HEK293 (cell line): ENCODE measurements around the gene ACTR8.

Source experiments
- BCL11A ChIP-seq: fragments of 450-650 bp; formaldehyde crosslinking; IDR thresholded peaks from 2 replicates; pipeline ENCODE4 v1.5.1; 2016; ENCODE audit warnings: low read depth, missing biosample characterization, missing genetic modification characterization
- GLIS1 ChIP-seq: fragments of 450-650 bp; formaldehyde crosslinking; IDR thresholded peaks from 2 replicates; pipeline ENCODE4 v1.5.1; 2016; ENCODE audit warnings: missing biosample characterization, missing genetic modification characterization
- HOXC10 ChIP-seq: sonication (generic); formaldehyde crosslinking; IDR thresholded peaks from 2 replicates; pipeline ENCODE4 v1.8.1; 2023; ENCODE audit warnings: mild to moderate bottlenecking, missing genetic modification reagents
- RBAK ChIP-seq: fragments of 450-650 bp; formaldehyde crosslinking; IDR thresholded peaks from 2 replicates; pipeline ENCODE4 v1.5.1; 2016; ENCODE audit warnings: missing biosample characterization, missing genetic modification characterization
- REPIN1 ChIP-seq: fragments of 450-650 bp; formaldehyde crosslinking; IDR thresholded peaks from 2 replicates; pipeline ENCODE4 v1.5.1; 2017; ENCODE audit warnings: missing biosample characterization, missing genetic modification characterization, low read depth
- SALL2 ChIP-seq: fragments of 450-650 bp; formaldehyde crosslinking; IDR thresholded peaks from 2 replicates; pipeline ENCODE4 v1.5.0; 2017; ENCODE audit warnings: missing biosample characterization, mild to moderate bottlenecking, missing genetic modification characterization, borderline replicate concordance
- SETDB1 ChIP-seq: IDR thresholded peaks from one replicate; pipeline ENCODE4 v1.6.1; 2017; ENCODE audit warnings: mild to moderate bottlenecking, low read length, moderate library complexity, mixed read lengths; ENCODE audit not compliant: insufficient read length
- SP2 ChIP-seq: fragments of 450-650 bp; formaldehyde crosslinking; IDR thresholded peaks from 2 replicates; pipeline ENCODE4 v1.5.1; 2016; ENCODE audit warnings: missing biosample characterization, missing genetic modification characterization
- SP7 ChIP-seq: fragments of 450-650 bp; formaldehyde crosslinking; IDR thresholded peaks from 2 replicates; pipeline ENCODE4 v1.5.1; 2016; ENCODE audit warnings: missing biosample characterization, missing genetic modification characterization
- ZBTB11 ChIP-seq: fragments of 450-650 bp; formaldehyde crosslinking; conservative IDR thresholded peaks from 2 replicates; pipeline ENCODE4 v1.5.1; 2016; ENCODE audit warnings: low read depth, missing biosample characterization, missing genetic modification characterization
- ZBTB44 ChIP-seq: fragments of 450-650 bp; IDR thresholded peaks from 2 replicates; pipeline ENCODE4 v1.5.1; 2018; ENCODE audit warnings: missing biosample characterization, mild to moderate bottlenecking, missing genetic modification characterization
- ZFP3 ChIP-seq: fragments of 450-650 bp; formaldehyde crosslinking; IDR thresholded peaks from 2 replicates; pipeline ENCODE4 v1.5.1; 2016; ENCODE audit warnings: low read depth, missing biosample characterization, missing genetic modification characterization
- ZFP69B ChIP-seq: fragments of 450-650 bp; formaldehyde crosslinking; IDR thresholded peaks from 2 replicates; pipeline ENCODE4 v1.5.1; 2016; ENCODE audit warnings: missing biosample characterization, missing genetic modification characterization
- ZNF19 ChIP-seq: fragments of 450-650 bp; formaldehyde crosslinking; IDR thresholded peaks from 2 replicates; pipeline ENCODE4; 2016; ENCODE audit warnings: missing biosample characterization, missing genetic modification characterization, low read depth
- ZNF239 ChIP-seq: fragments of 450-650 bp; formaldehyde crosslinking; IDR thresholded peaks from 2 replicates; pipeline ENCODE4 v1.5.1; 2016; ENCODE audit warnings: missing biosample characterization, missing genetic modification characterization
- ZNF311 ChIP-seq: fragments of 450-650 bp; formaldehyde crosslinking; IDR thresholded peaks from 2 replicates; pipeline ENCODE4 v1.5.1; 2017; ENCODE audit warnings: missing biosample characterization, missing genetic modification characterization, borderline replicate concordance
- ZNF423 ChIP-seq: fragments of 450-650 bp; formaldehyde crosslinking; IDR thresholded peaks from 2 replicates; pipeline ENCODE4 v1.5.1; 2016; ENCODE audit warnings: missing biosample characterization, missing genetic modification characterization
- ZNF473 ChIP-seq: fragments of 450-650 bp; formaldehyde crosslinking; IDR thresholded peaks from 2 replicates; pipeline ENCODE4 v1.5.1; 2017; ENCODE audit warnings: missing biosample characterization, missing genetic modification characterization
- ZNF571 ChIP-seq: fragments of 450-650 bp; formaldehyde crosslinking; IDR thresholded peaks from 2 replicates; pipeline ENCODE4 v1.5.0; 2017; ENCODE audit warnings: missing biosample characterization, missing genetic modification characterization
- ZNF585B ChIP-seq: fragments of 450-650 bp; formaldehyde crosslinking; IDR thresholded peaks from 2 replicates; pipeline ENCODE4 v1.5.1; 2016; ENCODE audit warnings: missing biosample characterization, missing genetic modification characterization
- ZNF621 ChIP-seq: fragments of 450-650 bp; formaldehyde crosslinking; IDR thresholded peaks from 2 replicates; pipeline ENCODE4 v1.5.1; 2017; ENCODE audit warnings: missing biosample characterization, missing genetic modification characterization
- ZNF623 ChIP-seq: fragments of 450-650 bp; formaldehyde crosslinking; IDR thresholded peaks from 2 replicates; pipeline ENCODE4 v1.5.1; 2016; ENCODE audit warnings: missing biosample characterization, missing genetic modification characterization
- ZNF645 ChIP-seq: fragments of 450-650 bp; formaldehyde crosslinking; IDR thresholded peaks from 2 replicates; pipeline ENCODE4; 2016; ENCODE audit warnings: missing biosample characterization, missing genetic modification characterization
- ZSCAN16 ChIP-seq: fragments of 450-650 bp; formaldehyde crosslinking; IDR thresholded peaks from 2 replicates; pipeline ENCODE4 v1.5.1; 2016; ENCODE audit warnings: missing biosample characterization, missing genetic modification characterization
- TF ChIP-seq, protein P1 (sequence below): fragments of 450-650 bp; formaldehyde crosslinking; IDR thresholded peaks from 2 replicates; pipeline ENCODE4 v1.5.1; 2016; ENCODE audit warnings: missing biosample characterization, missing genetic modification characterization, borderline replicate concordance
- TF ChIP-seq, protein P2 (sequence below): fragments of 450-650 bp; formaldehyde crosslinking; IDR thresholded peaks from 2 replicates; pipeline ENCODE4 v1.5.1; 2016; ENCODE audit warnings: missing biosample characterization, missing genetic modification characterization

ACTR8 gene

GRCh38 chr3:53881691-53882593 lies at the start of gene ACTR8 (continued):
- TF ChIP-seq, protein P1, sequence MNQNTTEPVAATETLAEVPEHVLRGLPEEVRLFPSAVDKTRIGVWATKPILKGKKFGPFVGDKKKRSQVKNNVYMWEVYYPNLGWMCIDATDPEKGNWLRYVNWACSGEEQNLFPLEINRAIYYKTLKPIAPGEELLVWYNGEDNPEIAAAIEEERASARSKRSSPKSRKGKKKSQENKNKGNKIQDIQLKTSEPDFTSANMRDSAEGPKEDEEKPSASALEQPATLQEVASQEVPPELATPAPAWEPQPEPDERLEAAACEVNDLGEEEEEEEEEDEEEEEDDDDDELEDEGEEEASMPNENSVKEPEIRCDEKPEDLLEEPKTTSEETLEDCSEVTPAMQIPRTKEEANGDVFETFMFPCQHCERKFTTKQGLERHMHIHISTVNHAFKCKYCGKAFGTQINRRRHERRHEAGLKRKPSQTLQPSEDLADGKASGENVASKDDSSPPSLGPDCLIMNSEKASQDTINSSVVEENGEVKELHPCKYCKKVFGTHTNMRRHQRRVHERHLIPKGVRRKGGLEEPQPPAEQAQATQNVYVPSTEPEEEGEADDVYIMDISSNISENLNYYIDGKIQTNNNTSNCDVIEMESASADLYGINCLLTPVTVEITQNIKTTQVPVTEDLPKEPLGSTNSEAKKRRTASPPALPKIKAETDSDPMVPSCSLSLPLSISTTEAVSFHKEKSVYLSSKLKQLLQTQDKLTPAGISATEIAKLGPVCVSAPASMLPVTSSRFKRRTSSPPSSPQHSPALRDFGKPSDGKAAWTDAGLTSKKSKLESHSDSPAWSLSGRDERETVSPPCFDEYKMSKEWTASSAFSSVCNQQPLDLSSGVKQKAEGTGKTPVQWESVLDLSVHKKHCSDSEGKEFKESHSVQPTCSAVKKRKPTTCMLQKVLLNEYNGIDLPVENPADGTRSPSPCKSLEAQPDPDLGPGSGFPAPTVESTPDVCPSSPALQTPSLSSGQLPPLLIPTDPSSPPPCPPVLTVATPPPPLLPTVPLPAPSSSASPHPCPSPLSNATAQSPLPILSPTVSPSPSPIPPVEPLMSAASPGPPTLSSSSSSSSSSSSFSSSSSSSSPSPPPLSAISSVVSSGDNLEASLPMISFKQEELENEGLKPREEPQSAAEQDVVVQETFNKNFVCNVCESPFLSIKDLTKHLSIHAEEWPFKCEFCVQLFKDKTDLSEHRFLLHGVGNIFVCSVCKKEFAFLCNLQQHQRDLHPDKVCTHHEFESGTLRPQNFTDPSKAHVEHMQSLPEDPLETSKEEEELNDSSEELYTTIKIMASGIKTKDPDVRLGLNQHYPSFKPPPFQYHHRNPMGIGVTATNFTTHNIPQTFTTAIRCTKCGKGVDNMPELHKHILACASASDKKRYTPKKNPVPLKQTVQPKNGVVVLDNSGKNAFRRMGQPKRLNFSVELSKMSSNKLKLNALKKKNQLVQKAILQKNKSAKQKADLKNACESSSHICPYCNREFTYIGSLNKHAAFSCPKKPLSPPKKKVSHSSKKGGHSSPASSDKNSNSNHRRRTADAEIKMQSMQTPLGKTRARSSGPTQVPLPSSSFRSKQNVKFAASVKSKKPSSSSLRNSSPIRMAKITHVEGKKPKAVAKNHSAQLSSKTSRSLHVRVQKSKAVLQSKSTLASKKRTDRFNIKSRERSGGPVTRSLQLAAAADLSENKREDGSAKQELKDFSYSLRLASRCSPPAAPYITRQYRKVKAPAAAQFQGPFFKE (tag by site-specific recombination), result no peak
- TF ChIP-seq ZFP69B (tag by site-specific recombination) (0 out of 2 replicates have a peak, but pooled peaks have one; percentile 30), ZNF423 (tag by site-specific recombination) (peak; percentile 90), ZSCAN16 (tag by site-specific recombination) (no peak), RBAK (tag by site-specific recombination) (no peak), ZBTB11 (tag by site-specific recombination) (peak; percentile 69), ZNF571 (tag by site-specific recombination) (no peak), HOXC10 (CRISPR knock-in tag) (no peak), SP7 (tag by site-specific recombination) (peak; percentile 71), SP2 (peak; percentile 57), GLIS1 (tag by site-specific recombination) (peak; percentile 60), SALL2 (tag by site-specific recombination) (no peak), BCL11A (no peak), ZBTB44 (tag by site-specific recombination) (no peak), ZNF621 (tag by site-specific recombination) (no peak), REPIN1 (tag by site-specific recombination) (no peak), ZNF473 (tag by site-specific recombination) (no peak), ZNF239 (no peak), ZNF623 (tag by site-specific recombination) (no peak), SETDB1 (no peak), ZNF585B (tag by site-specific recombination) (no peak), ZFP3 (tag by site-specific recombination) (no peak), ZNF311 (tag by site-specific recombination) (no peak), ZNF645 (tag by site-specific recombination) (no peak), ZNF19 (tag by site-specific recombination) (no peak)
- TF ChIP-seq, protein P2, sequence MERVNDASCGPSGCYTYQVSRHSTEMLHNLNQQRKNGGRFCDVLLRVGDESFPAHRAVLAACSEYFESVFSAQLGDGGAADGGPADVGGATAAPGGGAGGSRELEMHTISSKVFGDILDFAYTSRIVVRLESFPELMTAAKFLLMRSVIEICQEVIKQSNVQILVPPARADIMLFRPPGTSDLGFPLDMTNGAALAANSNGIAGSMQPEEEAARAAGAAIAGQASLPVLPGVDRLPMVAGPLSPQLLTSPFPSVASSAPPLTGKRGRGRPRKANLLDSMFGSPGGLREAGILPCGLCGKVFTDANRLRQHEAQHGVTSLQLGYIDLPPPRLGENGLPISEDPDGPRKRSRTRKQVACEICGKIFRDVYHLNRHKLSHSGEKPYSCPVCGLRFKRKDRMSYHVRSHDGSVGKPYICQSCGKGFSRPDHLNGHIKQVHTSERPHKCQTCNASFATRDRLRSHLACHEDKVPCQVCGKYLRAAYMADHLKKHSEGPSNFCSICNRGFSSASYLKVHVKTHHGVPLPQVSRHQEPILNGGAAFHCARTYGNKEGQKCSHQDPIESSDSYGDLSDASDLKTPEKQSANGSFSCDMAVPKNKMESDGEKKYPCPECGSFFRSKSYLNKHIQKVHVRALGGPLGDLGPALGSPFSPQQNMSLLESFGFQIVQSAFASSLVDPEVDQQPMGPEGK (tag by site-specific recombination), result peak; percentile 69; the same call in 1 of the 2 replicates
